ENCODE results near the gene ZNF750.

Gene ZNF750

GRCh38 chr17:82810644-82811430 lies 29.0 kb downstream of the ZNF750 start:
- no peak for DNase-seq

- DNase-seq: no peak
These were observed 30.6 kb downstream of the ZNF750 start for GRCh38 chr17:82808921-82809905.

- no peak for DNase-seq
These were observed 31.8 kb downstream of the ZNF750 start for GRCh38 chr17:82808006-82808405.

- no peak for DNase-seq
These were observed 32.3 kb downstream of the ZNF750 start for GRCh38 chr17:82807562-82807961.

- DNase-seq: no peak
These were observed 32.7 kb downstream of the ZNF750 start for GRCh38 chr17:82807101-82807500.

GRCh38 chr17:82806645-82807044 lies 33.2 kb downstream of the ZNF750 start:
- DNase-seq: no peak

- no peak for DNase-seq
These were observed 34.0 kb downstream of the ZNF750 start for GRCh38 chr17:82805823-82806222.

GRCh38 chr17:82805254-82805653 lies 34.6 kb downstream of the ZNF750 start:
- DNase-seq: no peak

GRCh38 chr17:82804442-82805191 lies 35.2 kb downstream of the ZNF750 start:
- no peak for DNase-seq

GRCh38 chr17:82803606-82804005 lies 36.2 kb downstream of the ZNF750 start:
- no peak for DNase-seq

GRCh38 chr17:82803185-82803584 lies 36.6 kb downstream of the ZNF750 start:
- DNase-seq: no peak

- DNase-seq: no peak
These were observed 37.6 kb downstream of the ZNF750 start for GRCh38 chr17:82802075-82802780.

- no peak for DNase-seq
These were observed 38.3 kb downstream of the ZNF750 start for GRCh38 chr17:82801377-82801970.

- no peak for DNase-seq
These were observed 38.9 kb downstream of the ZNF750 start for GRCh38 chr17:82800885-82801284.

- DNase-seq: no peak
These were observed 40.2 kb downstream of the ZNF750 start for GRCh38 chr17:82799591-82799990.

- DNase-seq: no peak
These were observed 41.1 kb downstream of the ZNF750 start for GRCh38 chr17:82798752-82799151.

GRCh38 chr17:82797061-82797460 lies 42.8 kb downstream of the ZNF750 start:
- DNase-seq: no peak

- no peak for DNase-seq
These were observed 44.2 kb downstream of the ZNF750 start for GRCh38 chr17:82795615-82796014.

- DNase-seq: no peak
These were observed 44.9 kb downstream of the ZNF750 start for GRCh38 chr17:82794781-82795482.

- no peak for DNase-seq
These were observed 45.7 kb downstream of the ZNF750 start for GRCh38 chr17:82793974-82794630.

GRCh38 chr17:82791532-82791931 lies 48.3 kb downstream of the ZNF750 start:
- no peak for DNase-seq
